H1 (cell line): ENCODE data around the gene CD69.

Experiments
- CTCF ChIP-seq, 3 experiments: IDR thresholded peaks; 1 replicate in 2 of 3; 2 replicates in 1 of 3; pipeline versions ENCODE4 v1.5.1 to v1.6.1; 2011; ENCODE audit warnings: low read length in 3 of 3, mild to moderate bottlenecking in 3 of 3, inconsistent platforms in 2 of 3, low read depth in 1 of 3, moderate library complexity in 1 of 3; ENCODE audit not compliant: insufficient read depth in 1 of 3; ENCODE audit errors: control extremely low read depth in 1 of 3
- EP300 ChIP-seq, 2 experiments: IDR thresholded peaks; 1 replicate in 1 of 2; 2 replicates in 1 of 2; pipeline ENCODE4 v1.6.1; 2011 to 2012; ENCODE audit warnings: low read depth in 2 of 2, low read length in 2 of 2, mild to moderate bottlenecking in 2 of 2, borderline replicate concordance in 1 of 2, inconsistent platforms in 1 of 2, moderate library complexity in 1 of 2
- JUND ChIP-seq: IDR thresholded peaks from 2 replicates; pipeline ENCODE4 v1.6.1; 2011; ENCODE audit warnings: mild to moderate bottlenecking, improper control_type of control experiment, low read length
- RAD21 ChIP-seq, 2 experiments: IDR thresholded peaks in 1 of 2; conservative IDR thresholded peaks in 1 of 2; 2 replicates each; pipeline ENCODE4 v1.6.1; 2011; ENCODE audit warnings: low read depth in 2 of 2, low read length in 2 of 2, improper control_type of control experiment in 1 of 2, inconsistent platforms in 1 of 2, mild to moderate bottlenecking in 1 of 2, moderate library complexity in 1 of 2
- SP1 ChIP-seq: IDR thresholded peaks from 2 replicates; pipeline ENCODE4 v1.6.1; 2011; ENCODE audit warnings: low read depth, low read length
- TAF1 ChIP-seq: IDR thresholded peaks from 2 replicates; pipeline ENCODE4 v1.6.1; 2011; ENCODE audit warnings: mild to moderate bottlenecking, low read depth, low read length
- TAF7 ChIP-seq: optimal IDR thresholded peaks from 2 replicates; pipeline ENCODE3; 2011; ENCODE audit warnings: low read depth, mild to moderate bottlenecking, inconsistent platforms, low read length, moderate library complexity, borderline replicate concordance
- TEAD4 ChIP-seq: IDR thresholded peaks from 2 replicates; pipeline ENCODE4 v1.6.1; 2012; ENCODE audit warnings: low read depth, low read length, inconsistent platforms, mixed read lengths

- no peak for TF ChIP-seq EP300 (IDR thresholded peaks at IDR 0.05; ENCODE audit: borderline replicate concordance in 1 of 2, low read depth in 2 of 2, low read length in 2 of 2)
- no peak for TF ChIP-seq TAF1
- TF ChIP-seq SP1, result no peak
- no peak for TF ChIP-seq TAF7
- TF ChIP-seq CTCF (IDR thresholded peaks at IDR 0.05; ENCODE audit: control extremely low read depth in 1 of 3, insufficient read depth in 1 of 3, low read depth in 1 of 3, low read length in 3 of 3), result no peak
- TF ChIP-seq TEAD4, result no peak
- no peak for TF ChIP-seq RAD21 (IDR thresholded peaks at IDR 0.05 in 1 of 2, conservative IDR thresholded peaks at IDR 0.05 in 1 of 2; ENCODE audit: low read depth in 2 of 2, low read length in 2 of 2)
- no peak for TF ChIP-seq JUND
These were observed 26.3 kb upstream of the CD69 start for GRCh38 chr12:9786726-9787717.
